Measurements from ENCODE around the gene DEFB115.
"Not testable (repeated sequence)": the region's sequence is repeated elsewhere in the genome, so short reads cannot be mapped to it uniquely, and the experiment has no call there.

Gene DEFB115

GRCh38 chr20:31257364-31257763, at the start of gene DEFB115:
DEFB115 (plus strand) TSS chr20:31257664; CDS start chr20:31257664, 0 bp downstream.
- no peak for FAIRE-seq

GRCh38 chr20:31236953-31237352, 20.5 kb upstream of the DEFB115 start:
- no peak for FAIRE-seq

- no peak for FAIRE-seq
These were observed 19.7 kb upstream of the DEFB115 start for GRCh38 chr20:31237763-31238162.

- FAIRE-seq: no peak
These were observed 18.3 kb upstream of the DEFB115 start for GRCh38 chr20:31239139-31239538.

- no peak for FAIRE-seq
These were observed 505 bp upstream of the DEFB115 start for GRCh38 chr20:31256959-31257358.

GRCh38 chr20:31260326-31260932, 3.0 kb downstream of the DEFB115 start:
- no peak for FAIRE-seq

GRCh38 chr20:31274441-31274840, 17.0 kb downstream of the DEFB115 start:
- no peak for FAIRE-seq

GRCh38 chr20:31278178-31278577, 20.7 kb downstream of the DEFB115 start:
- no peak for FAIRE-seq

- FAIRE-seq: not testable (repeated sequence)
These were observed 27.5 kb downstream of the DEFB115 start for GRCh38 chr20:31284964-31285363.

GRCh38 chr20:31308535-31309162, 51.2 kb downstream of the DEFB115 start, which contains the start of gene DEFB116:
DEFB116 (minus strand) TSS chr20:31308585; CDS start chr20:31308585, 0 bp downstream.
- FAIRE-seq: no peak

Measured in G401.6 (cell line).